GM23338 (cell line): ENCODE results near the gene PHC2. TPM values are rescaled to one million over a fixed set of nuclear protein-coding genes. Genes with fewer than 3 reads are reported as not detected.

ENCODE experiments used
- ATAC-seq: fragments of 200-7000 bp; cut with Tn5 transposase; 3 replicates; pipeline ENCODE4 v1.9.1; 2020
- DNase-seq: peaks from one replicate; pipeline ENCODE4 v3.0.0-alpha.2; 2015; ENCODE audit warnings: low spot score
- H2AFZ ChIP-seq: fragments of 200-600 bp; sonication (generic); 2 replicates; pipeline ENCODE4 v1.8.0; 2016; ENCODE audit warnings: antibody characterized with exemption, mild to moderate bottlenecking, moderate library complexity
- H3F3A ChIP-seq: fragments of 200-600 bp; sonication (generic); replicated peaks from 2 replicates; pipeline ENCODE4 v1.8.0; 2017; ENCODE audit warnings: antibody characterized with exemption, mixed run types, low read depth
- H3K27ac ChIP-seq: fragments of 200-600 bp; sonication (generic); 2 replicates; pipeline ENCODE4 v1.6.1; 2016; ENCODE audit warnings: low read depth
- H3K27me3 ChIP-seq: fragments of 200-600 bp; sonication (generic); 2 replicates; pipeline ENCODE4 v1.8.0; 2016; ENCODE audit warnings: mild to moderate bottlenecking, mixed run types, moderate library complexity; ENCODE audit not compliant: insufficient read depth
- H3K36me3 ChIP-seq: fragments of 200-600 bp; sonication (generic); 2 replicates; pipeline ENCODE4 v1.8.0; 2016; ENCODE audit warnings: mild to moderate bottlenecking; ENCODE audit not compliant: insufficient read depth
- H3K4me1 ChIP-seq: fragments of 200-600 bp; sonication (generic); 2 replicates; pipeline ENCODE4 v1.8.0; 2016; ENCODE audit warnings: mild to moderate bottlenecking, moderate library complexity; ENCODE audit not compliant: insufficient read depth
- H3K4me2 ChIP-seq: fragments of 200-600 bp; sonication (generic); 2 replicates; pipeline ENCODE4 v1.7.1; 2017; ENCODE audit warnings: mixed run types
- H3K4me3 ChIP-seq: fragments of 200-600 bp; sonication (generic); 2 replicates; pipeline ENCODE4 v1.6.1; 2016; ENCODE audit warnings: mixed run types
- H3K79me2 ChIP-seq: fragments of 200-600 bp; sonication (generic); replicated peaks from 2 replicates; pipeline ENCODE4 v1.8.0; 2017; ENCODE audit warnings: mild to moderate bottlenecking; ENCODE audit not compliant: insufficient read depth
- H3K9me2 ChIP-seq: fragments of 200-600 bp; sonication (generic); 2 replicates; pipeline ENCODE4 v1.8.0; 2017; ENCODE audit not compliant: insufficient read depth
- H4K20me1 ChIP-seq: fragments of 200-600 bp; sonication (generic); replicated peaks from 2 replicates; pipeline ENCODE4 v1.8.0; 2017; ENCODE audit warnings: mild to moderate bottlenecking; ENCODE audit not compliant: insufficient read depth
- H3K27ac Mint-ChIP-seq: 2 replicates; pipeline ENCODE4 v1.8.0; 2020; ENCODE audit warnings: inconsistent platforms, mild to moderate bottlenecking, moderate library complexity, mixed read lengths
- H3K27me3 Mint-ChIP-seq: 3 replicates; pipeline ENCODE4 v1.8.0; 2022; ENCODE audit warnings: low read depth, mild to moderate bottlenecking, moderate library complexity, mixed read lengths, inconsistent platforms; ENCODE audit not compliant: insufficient read depth, poor library complexity
- H3K36me3 Mint-ChIP-seq: 3 replicates; pipeline ENCODE4 v1.8.0; 2021; ENCODE audit warnings: low read depth, mild to moderate bottlenecking, inconsistent platforms, moderate library complexity, mixed read lengths
- H3K4me1 Mint-ChIP-seq: 3 replicates; pipeline ENCODE4 v1.8.0; 2020; ENCODE audit warnings: mild to moderate bottlenecking, inconsistent platforms, mixed read lengths
- H3K4me3 Mint-ChIP-seq: 3 replicates; pipeline ENCODE4 v1.8.0; 2021; ENCODE audit warnings: moderate library complexity, mild to moderate bottlenecking, inconsistent platforms, mixed read lengths
- H3K9me3 Mint-ChIP-seq: 3 replicates; pipeline ENCODE4 v1.8.0; 2020; ENCODE audit warnings: moderate library complexity, mild to moderate bottlenecking, inconsistent platforms, mixed read lengths
- EZH2 ChIP-seq: fragments of 200-600 bp; sonication (generic); IDR thresholded peaks from one replicate; pipeline ENCODE4 v1.8.0; 2017; ENCODE audit warnings: antibody characterized with exemption, mild to moderate bottlenecking, low read depth; ENCODE audit not compliant: unreplicated experiment
- NANOG ChIP-seq: IDR thresholded peaks from 2 replicates; pipeline ENCODE4 v1.6.1; 2016; ENCODE audit warnings: antibody characterized with exemption, borderline replicate concordance
- ZNF462 ChIP-seq: fragments of 250-450 bp; sonication (Bioruptor Pico); IDR thresholded peaks from 2 replicates; pipeline ENCODE4 v1.5.0; 2020; ENCODE audit warnings: mild to moderate bottlenecking, moderate library complexity
- polyA plus RNA-seq: library from polyadenylated mRNA; unstranded; fragments of >200 nt; fragmentation: Nextera tagmentation; extraction: Ambion mirVana; gene quantifications from 2 replicates; pipeline ENCODE4 v1.2.1, GENCODE V29; 2016
- total RNA-seq: library from RNA; depleted of rRNA; stranded (reverse); fragments of >200 nt; shearing (Covaris generic); gene quantifications from 2 replicates; pipeline ENCODE4 v1.2.3, GENCODE V29; 2014
- TF ChIP-seq, protein P1 (sequence below): IDR thresholded peaks from 2 replicates; pipeline ENCODE4 v1.6.1; 2016; ENCODE audit warnings: antibody characterized with exemption

Gene PHC2
- total and polyA plus RNA-seq, 2 experiments from 2014 or later = 1.7 to 7.3 TPM

- Mint-ChIP-seq H3K9me3 (no peaks in the 10 kb centered on the region), H3K36me3 (no peaks in the 10 kb centered on the region), H3K4me3 (peak overlapping the region; percentile 58), H3K4me1 (peaks cover 73% of the 10 kb centered on the region), H3K27ac (no peak overlapping the region), H3K27me3 (peaks cover 36% of the 10 kb centered on the region)
- no peak overlapping the region for H3K27ac ChIP-seq
- no peaks in the 10 kb centered on the region for H3K9me2 ChIP-seq
- no peak for TF ChIP-seq NANOG
- TF ChIP-seq, protein P1, sequence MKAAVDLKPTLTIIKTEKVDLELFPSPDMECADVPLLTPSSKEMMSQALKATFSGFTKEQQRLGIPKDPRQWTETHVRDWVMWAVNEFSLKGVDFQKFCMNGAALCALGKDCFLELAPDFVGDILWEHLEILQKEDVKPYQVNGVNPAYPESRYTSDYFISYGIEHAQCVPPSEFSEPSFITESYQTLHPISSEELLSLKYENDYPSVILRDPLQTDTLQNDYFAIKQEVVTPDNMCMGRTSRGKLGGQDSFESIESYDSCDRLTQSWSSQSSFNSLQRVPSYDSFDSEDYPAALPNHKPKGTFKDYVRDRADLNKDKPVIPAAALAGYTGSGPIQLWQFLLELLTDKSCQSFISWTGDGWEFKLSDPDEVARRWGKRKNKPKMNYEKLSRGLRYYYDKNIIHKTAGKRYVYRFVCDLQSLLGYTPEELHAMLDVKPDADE = no peak
- peak; percentile 3; the same call in 1 of the 2 replicates for TF ChIP-seq ZNF462 (CRISPR knock-in tag)
- no peak for TF ChIP-seq EZH2
- no peaks in the 10 kb centered on the region for H3K79me2 ChIP-seq
- peak overlapping the region; percentile 74 for H3K4me2 ChIP-seq
- H3K4me1 ChIP-seq = peaks cover 63% of the 10 kb centered on the region
- peak overlapping the region; percentile 11; the same call in 1 of the 2 replicates for H3K4me3 ChIP-seq
- peaks cover 87% of the 10 kb centered on the region for H3K27me3 ChIP-seq
- DNase-seq (peak; percentile 65), ATAC-seq (peak; percentile 74)
- no peaks in the 10 kb centered on the region for H3K36me3 ChIP-seq
- 0 out of 2 replicates have a peak, but pooled peaks cover 8% of the 10 kb centered on the region for H3F3A ChIP-seq
- peaks cover 19% of the 10 kb centered on the region for H4K20me1 ChIP-seq
- no peak overlapping the region for H2AFZ ChIP-seq
Observed at GRCh38 chr1:33342041-33342723, 88.7 kb downstream of the PHC2 start.
